Lower leg skin (tissue), 3 donors: ENCODE measurements around the gene IGIP.

Experiments
- POLR2A ChIP-seq, 2 donors: fragments of 450-650 bp; IDR thresholded peaks; one replicate each; pipeline ENCODE4 v1.6.1; 2016 to 2017; ENCODE audit warnings: antibody characterized with exemption in 2 of 2, mild to moderate bottlenecking in 1 of 2, moderate library complexity in 1 of 2
- TF ChIP-seq, protein P1 (sequence below), 3 donors: fragments of 450-650 bp; IDR thresholded peaks; one replicate each; pipeline ENCODE4 v1.5.1; 2016; ENCODE audit warnings: antibody characterized with exemption in 3 of 3, mild to moderate bottlenecking in 3 of 3, moderate library complexity in 2 of 3

DNA sequence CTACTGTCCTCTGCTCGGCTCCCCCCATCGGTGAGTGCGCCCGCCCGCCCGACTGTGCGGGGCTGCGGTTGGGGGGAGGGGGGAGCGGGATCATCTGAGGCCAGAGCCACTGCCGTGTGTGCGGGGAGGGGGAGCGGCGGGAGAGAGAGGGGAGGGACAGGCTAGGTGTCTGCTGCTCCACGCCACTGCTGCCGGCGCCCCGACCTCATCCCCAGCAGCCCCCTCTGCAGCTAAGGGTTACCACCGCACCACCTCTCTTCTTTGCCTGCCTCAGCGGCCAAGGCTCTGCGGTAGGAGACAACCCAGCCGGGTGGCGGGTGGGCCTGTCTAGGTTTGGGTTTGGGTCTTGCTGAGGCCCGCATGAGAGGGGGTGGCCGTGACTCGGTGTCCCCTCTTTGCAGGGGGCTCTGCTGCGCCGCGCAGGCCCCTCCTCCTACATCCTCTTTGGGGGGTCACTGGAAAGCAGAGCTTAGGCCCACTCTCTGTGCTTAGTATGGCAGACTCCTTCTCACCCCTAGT lies 12.5 kb upstream of the IGIP start:
- TF ChIP-seq, protein P1, sequence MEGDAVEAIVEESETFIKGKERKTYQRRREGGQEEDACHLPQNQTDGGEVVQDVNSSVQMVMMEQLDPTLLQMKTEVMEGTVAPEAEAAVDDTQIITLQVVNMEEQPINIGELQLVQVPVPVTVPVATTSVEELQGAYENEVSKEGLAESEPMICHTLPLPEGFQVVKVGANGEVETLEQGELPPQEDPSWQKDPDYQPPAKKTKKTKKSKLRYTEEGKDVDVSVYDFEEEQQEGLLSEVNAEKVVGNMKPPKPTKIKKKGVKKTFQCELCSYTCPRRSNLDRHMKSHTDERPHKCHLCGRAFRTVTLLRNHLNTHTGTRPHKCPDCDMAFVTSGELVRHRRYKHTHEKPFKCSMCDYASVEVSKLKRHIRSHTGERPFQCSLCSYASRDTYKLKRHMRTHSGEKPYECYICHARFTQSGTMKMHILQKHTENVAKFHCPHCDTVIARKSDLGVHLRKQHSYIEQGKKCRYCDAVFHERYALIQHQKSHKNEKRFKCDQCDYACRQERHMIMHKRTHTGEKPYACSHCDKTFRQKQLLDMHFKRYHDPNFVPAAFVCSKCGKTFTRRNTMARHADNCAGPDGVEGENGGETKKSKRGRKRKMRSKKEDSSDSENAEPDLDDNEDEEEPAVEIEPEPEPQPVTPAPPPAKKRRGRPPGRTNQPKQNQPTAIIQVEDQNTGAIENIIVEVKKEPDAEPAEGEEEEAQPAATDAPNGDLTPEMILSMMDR (IDR thresholded peaks at IDR 0.05) = no peak
- TF ChIP-seq POLR2A (IDR thresholded peaks at IDR 0.05) = no peak
